ENCODE measurements around the gene FAM170A. TPM values are rescaled to one million over a fixed set of nuclear protein-coding genes. Genes with fewer than 3 reads are reported as not detected.

Gene FAM170A
- total RNA-seq, 3 donors from 2014 or later (not counting 1 experiment from before 2014, with no cell fraction given), result not detected

DNA sequence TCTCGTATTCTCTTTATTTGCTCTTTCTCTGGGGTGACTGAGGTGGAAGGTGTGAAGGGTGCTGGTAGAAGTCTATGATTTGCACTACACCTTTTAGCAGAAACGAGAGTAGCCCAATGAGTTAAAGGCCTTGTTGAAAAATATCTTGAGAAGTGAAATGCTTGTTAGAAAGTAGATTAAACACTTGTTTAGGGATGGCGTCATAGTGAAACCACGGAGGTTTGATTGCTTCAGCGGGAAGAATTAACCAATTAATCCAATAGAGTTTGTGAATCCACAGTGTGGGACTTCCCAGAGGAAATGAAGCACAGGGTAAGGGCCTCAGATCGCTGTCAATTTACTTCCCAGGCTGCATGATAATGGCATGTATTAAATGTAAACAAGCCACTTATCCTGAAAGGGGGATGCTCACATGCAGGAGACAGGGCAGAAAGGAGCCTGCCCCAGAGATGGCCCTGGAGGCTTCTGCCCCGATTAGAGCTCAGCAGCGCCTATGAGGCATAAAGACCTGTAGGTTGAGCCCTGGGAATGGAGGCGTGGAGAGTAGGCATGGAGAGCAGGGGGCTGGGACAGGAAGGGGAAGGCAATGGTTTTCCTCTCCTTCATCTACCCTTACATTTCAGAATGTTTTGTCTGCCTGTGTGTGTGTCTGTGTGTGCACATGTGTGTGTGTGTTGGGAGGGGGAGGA is 1.5 kb downstream of the FAM170A start:
- intact Hi-C loops (cut with micrococcal nuclease), result no loop called here
- no peak for ATAC-seq
- Mint-ChIP-seq H3K27ac (no peak overlapping the region), H3K36me3 (no peaks in the 10 kb centered on the region), H3K27me3 (ENCODE audit: low read depth in 2 of 2) (no peaks in the 10 kb centered on the region), H3K9me3 (peaks cover 0 to 2% of the 10 kb centered on the region in 2 donors), H3K4me3 (no peak overlapping the region), H3K4me1 (no peaks in the 10 kb centered on the region)
- Histone ChIP-seq H3K9me3 (ENCODE audit: control insufficient read depth, insufficient read depth, low read length) (no peaks in the 10 kb centered on the region), H3K36me3 (ENCODE audit: control insufficient read depth, insufficient read depth, low read length) (no peaks in the 10 kb centered on the region), H3K4me1 (ENCODE audit: control insufficient read depth, insufficient read depth, low read length) (no peaks in the 10 kb centered on the region), H3K27me3 (ENCODE audit: control insufficient read depth, insufficient read depth, low read length) (no peaks in the 10 kb centered on the region), H3K27ac (ENCODE audit: low read length) (no peak overlapping the region), H3K4me3 (ENCODE audit: low read length) (no peak overlapping the region)
- TF ChIP-seq CTCF (IDR thresholded peaks at IDR 0.05), result no peak
- WGBS (ENCODE audit: insufficient coverage), result 90% methylated on average over 9 of the region's 9 CpGs
- no peak for DNase-seq

DNA sequence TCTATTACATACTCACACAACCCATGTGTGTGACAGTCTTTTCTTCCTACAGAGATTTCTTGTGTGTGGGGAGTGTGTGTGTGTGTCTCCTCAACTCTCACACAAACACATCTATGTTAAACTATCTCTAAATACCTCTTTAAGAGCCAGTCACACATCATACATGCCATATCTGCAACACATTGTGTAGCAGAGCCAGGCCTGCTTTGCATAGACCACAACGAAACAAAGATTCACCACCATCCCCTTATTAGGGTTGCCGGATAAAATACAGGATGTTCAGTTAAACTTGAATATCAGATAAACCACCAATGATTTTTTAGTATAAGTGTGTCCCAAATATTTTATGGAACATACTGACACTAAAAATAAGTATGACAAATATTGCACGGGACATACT is 2.3 kb downstream of the FAM170A start:
- intact Hi-C loops (cut with micrococcal nuclease), result no loop called here
- 67% methylated on average over 1 of the region's 3 CpGs for WGBS (ENCODE audit: insufficient coverage)
- H3K4me3 Mint-ChIP-seq, result no peak overlapping the region

DNA sequence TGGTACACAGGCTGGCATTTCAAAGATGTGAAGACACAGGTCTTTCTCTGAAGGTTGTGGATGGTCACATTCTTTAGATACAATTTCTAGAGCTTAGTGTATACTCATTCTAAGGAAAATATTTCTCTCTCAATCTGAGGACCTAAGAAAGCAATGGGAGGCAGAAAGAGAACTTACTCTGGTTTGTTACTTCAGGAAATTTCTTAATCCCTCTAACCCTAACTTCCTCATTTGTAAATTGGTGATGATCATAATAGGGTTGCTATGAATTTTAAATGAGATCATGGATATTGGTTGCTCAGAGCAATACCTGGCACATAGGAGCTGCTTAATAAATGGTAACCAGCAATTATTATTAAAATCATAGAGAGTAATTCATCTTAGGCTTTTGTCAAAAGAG is 22.1 kb downstream of the FAM170A start:
- DNase-seq (no peak), ATAC-seq (no peak)
- Histone ChIP-seq H3K27ac (ENCODE audit: low read length) (no peak overlapping the region), H3K36me3 (ENCODE audit: control insufficient read depth, insufficient read depth, low read length) (no peaks in the 10 kb centered on the region), H3K9me3 (ENCODE audit: control insufficient read depth, insufficient read depth, low read length) (no peaks in the 10 kb centered on the region), H3K4me1 (ENCODE audit: control insufficient read depth, insufficient read depth, low read length) (no peaks in the 10 kb centered on the region), H3K4me3 (ENCODE audit: low read length) (no peak overlapping the region), H3K27me3 (ENCODE audit: control insufficient read depth, insufficient read depth, low read length) (no peaks in the 10 kb centered on the region)
- H3K36me3 Mint-ChIP-seq, result peaks cover 6% of the 10 kb centered on the region
- intact Hi-C loops (cut with micrococcal nuclease), result no loop called here
- no peak overlapping the region for H3K4me3 Mint-ChIP-seq
- H3K9me3 Mint-ChIP-seq, result peaks cover 3 to 4% of the 10 kb centered on the region in 2 donors
- peaks cover 0 to 3% of the 10 kb centered on the region in 2 donors for H3K27me3 Mint-ChIP-seq (ENCODE audit: low read depth in 2 of 2)
- TF ChIP-seq CTCF (IDR thresholded peaks at IDR 0.05), result no peak
- H3K27ac Mint-ChIP-seq, result no peak overlapping the region
- H3K4me1 Mint-ChIP-seq, result no peaks in the 10 kb centered on the region

More for the DNA sequence above, 2.3 kb downstream of the FAM170A start:
- Histone ChIP-seq H3K4me3 (ENCODE audit: low read length) (no peak overlapping the region), H3K36me3 (ENCODE audit: control insufficient read depth, insufficient read depth, low read length) (no peaks in the 10 kb centered on the region), H3K9me3 (ENCODE audit: control insufficient read depth, insufficient read depth, low read length) (no peaks in the 10 kb centered on the region), H3K27me3 (ENCODE audit: control insufficient read depth, insufficient read depth, low read length) (no peaks in the 10 kb centered on the region), H3K27ac (ENCODE audit: low read length) (no peak overlapping the region), H3K4me1 (ENCODE audit: control insufficient read depth, insufficient read depth, low read length) (no peaks in the 10 kb centered on the region)
- DNase-seq, result no peak
- peaks cover 0 to 2% of the 10 kb centered on the region in 2 donors for H3K9me3 Mint-ChIP-seq
- H3K27me3 Mint-ChIP-seq (ENCODE audit: low read depth in 2 of 2), result no peaks in the 10 kb centered on the region
- H3K27ac Mint-ChIP-seq, result no peak overlapping the region
- no peak for TF ChIP-seq CTCF (IDR thresholded peaks at IDR 0.05)
- no peaks in the 10 kb centered on the region for H3K36me3 Mint-ChIP-seq
- ATAC-seq, result no peak
- no peaks in the 10 kb centered on the region for H3K4me1 Mint-ChIP-seq

- Mint-ChIP-seq H3K4me3 (no peak overlapping the region), H3K9me3 (peaks cover 0 to 5% of the 10 kb centered on the region in 2 donors), H3K36me3 (peaks cover 6% of the 10 kb centered on the region), H3K4me1 (no peaks in the 10 kb centered on the region), H3K27me3 (ENCODE audit: low read depth in 2 of 2) (no peaks in the 10 kb centered on the region), H3K27ac (no peak overlapping the region)
- H3K4me3 ChIP-seq (ENCODE audit: low read length), result no peak overlapping the region
- no peak overlapping the region for H3K27ac ChIP-seq (ENCODE audit: low read length)
- DNase-seq (no peak), ATAC-seq (no peak)
- H3K9me3 ChIP-seq (ENCODE audit: control insufficient read depth, insufficient read depth, low read length), result no peaks in the 10 kb centered on the region
- WGBS (ENCODE audit: insufficient coverage), result 80% methylated on average over 2 of the region's 2 CpGs
- H3K27me3 ChIP-seq (ENCODE audit: control insufficient read depth, insufficient read depth, low read length), result no peaks in the 10 kb centered on the region
- H3K4me1 ChIP-seq (ENCODE audit: control insufficient read depth, insufficient read depth, low read length), result no peaks in the 10 kb centered on the region
- intact Hi-C loops (cut with micrococcal nuclease), result no loop called here
- H3K36me3 ChIP-seq (ENCODE audit: control insufficient read depth, insufficient read depth, low read length), result no peaks in the 10 kb centered on the region
- TF ChIP-seq CTCF (IDR thresholded peaks at IDR 0.05), result no peak
Measured at GRCh38 chr5:119655061-119655460, 25.7 kb downstream of the FAM170A start.
